HS-27A (cell line): ENCODE data around the gene LYZL6.
"Not testable (repeated sequence)": the region's sequence is repeated elsewhere in the genome, so short reads cannot be mapped to it uniquely, and the experiment has no call there.

ENCODE experiments used
- DNase-seq: peaks from one replicate; pipeline ENCODE4 v3.0.0-alpha.2; 2012; ENCODE audit warnings: low read depth, missing footprints

Gene LYZL6

DNA sequence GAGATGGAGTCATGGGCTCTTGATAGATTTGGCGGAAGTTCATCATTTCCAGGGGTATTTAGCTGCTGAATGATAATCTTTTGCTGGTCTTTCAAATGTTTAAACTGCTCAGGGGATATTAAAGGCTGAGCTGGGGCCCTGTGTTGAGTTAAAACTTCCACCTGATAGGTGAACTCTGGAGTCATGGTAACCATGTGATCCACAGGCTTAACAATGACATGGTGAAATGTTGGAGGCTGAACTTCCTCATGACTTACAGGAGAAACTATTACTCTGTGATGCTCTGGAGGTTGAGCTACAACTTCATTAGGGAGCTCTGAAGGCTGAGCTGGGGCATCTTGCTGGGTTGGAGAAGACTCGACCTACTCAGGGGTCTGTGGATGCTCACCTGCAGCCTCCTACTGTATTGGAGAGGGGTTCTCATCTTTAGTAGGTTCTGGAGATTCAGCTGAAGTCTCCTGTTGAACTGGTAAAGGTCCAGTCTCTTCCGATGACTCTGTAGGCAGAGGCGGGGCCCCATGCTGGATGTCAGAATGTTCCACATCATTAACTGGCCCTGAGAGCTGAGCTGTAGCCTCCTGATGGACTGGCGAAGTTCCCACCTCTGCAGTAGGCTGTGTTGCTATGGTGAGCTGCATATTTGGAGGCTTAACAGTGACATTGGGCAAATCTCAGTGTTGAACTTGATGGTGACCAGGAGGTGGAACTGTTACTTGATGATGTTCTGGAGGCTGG, 37.2 kb downstream of the LYZL6 start:
- DNase-seq: no peak

GRCh38 chr17:35903451-35903850, 40.1 kb downstream of the LYZL6 start:
- no peak for DNase-seq

GRCh38 chr17:35901631-35902175, 41.8 kb downstream of the LYZL6 start:
- DNase-seq: no peak

- no peak for DNase-seq
Measured at GRCh38 chr17:35900708-35901480, 42.6 kb downstream of the LYZL6 start.

DNA sequence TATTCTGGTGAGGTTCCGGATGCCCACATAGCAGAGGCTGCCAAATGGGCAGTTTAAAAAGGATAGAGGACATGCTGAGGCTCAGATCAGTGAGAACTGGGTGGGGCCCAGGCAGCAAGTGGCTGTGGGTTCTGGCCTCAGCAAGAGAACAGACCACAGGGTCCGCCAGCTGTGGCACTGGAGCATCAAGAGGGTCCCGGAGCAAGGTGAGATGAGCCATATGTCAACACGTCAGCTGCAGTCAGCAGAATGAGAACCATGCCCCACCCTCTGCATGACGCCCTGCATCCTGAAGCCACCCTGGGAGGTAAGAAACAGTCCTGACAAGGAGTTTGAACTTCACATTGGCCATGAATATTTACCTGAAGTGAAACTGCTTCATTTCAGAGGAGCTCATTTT, 43.2 kb downstream of the LYZL6 start:
- DNase-seq: no peak

- no peak for DNase-seq
Measured at GRCh38 chr17:35898283-35899070, 45.0 kb downstream of the LYZL6 start.

DNA sequence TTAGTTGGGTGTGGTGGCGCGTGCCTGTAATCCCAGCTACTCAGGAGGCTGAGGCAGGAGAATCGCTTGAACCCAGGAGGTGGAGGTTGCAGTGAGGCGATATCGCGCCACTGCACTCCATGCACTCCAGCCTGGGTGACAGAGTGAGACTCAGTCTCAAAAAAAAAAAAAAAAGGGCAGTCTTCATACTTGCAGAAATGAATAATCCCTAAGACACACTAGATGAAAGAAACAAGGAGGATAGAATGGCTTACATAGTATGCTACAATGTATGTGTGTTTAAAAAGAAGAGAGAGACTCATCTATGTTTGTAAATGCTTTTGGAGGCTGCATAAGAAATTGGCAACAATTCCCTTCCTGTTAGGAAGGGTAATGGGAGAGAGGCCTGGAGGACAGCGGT, 45.7 kb downstream of the LYZL6 start:
- DNase-seq: not testable (repeated sequence)

- no peak for DNase-seq
Measured at GRCh38 chr17:35895636-35896587, 47.6 kb downstream of the LYZL6 start.

GRCh38 chr17:35894206-35894605, 49.3 kb downstream of the LYZL6 start:
- DNase-seq: no peak

- no peak for DNase-seq
Measured at GRCh38 chr17:35893751-35894150, 49.8 kb downstream of the LYZL6 start.

GRCh38 chr17:35892091-35893035, 51.1 kb downstream of the LYZL6 start:
- DNase-seq: no peak

- no peak for DNase-seq
Measured at GRCh38 chr17:35891269-35891668, 52.2 kb downstream of the LYZL6 start.

DNA sequence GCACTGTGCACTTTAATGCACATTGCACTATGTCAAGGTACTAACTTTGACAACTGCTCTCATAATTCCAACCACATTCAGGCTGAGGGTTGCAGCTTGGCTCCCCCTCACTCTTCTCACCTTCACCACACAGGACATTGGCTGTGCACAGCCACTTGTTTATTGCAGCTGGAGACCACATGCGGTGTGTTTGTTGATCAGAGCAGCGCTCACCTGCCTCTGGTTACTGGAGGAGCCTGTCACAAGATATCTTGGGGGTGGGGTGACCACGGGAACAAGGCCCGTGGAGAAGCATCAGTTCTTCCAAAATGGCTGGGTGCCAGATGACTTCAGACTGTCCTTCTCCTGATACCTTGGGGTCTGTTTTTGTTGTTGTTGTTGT, 52.7 kb downstream of the LYZL6 start:
- no peak for DNase-seq

GRCh38 chr17:35889818-35890773, 53.4 kb downstream of the LYZL6 start:
- no peak for DNase-seq

- DNase-seq: no peak
Measured at GRCh38 chr17:35889241-35889640, 54.3 kb downstream of the LYZL6 start.
